ELF-1 (cell line): Measurements from ENCODE around the gene KLK5.
"Not testable (repeated sequence)": the region's sequence is repeated elsewhere in the genome, so short reads cannot be mapped to it uniquely, and the experiment has no call there.

ENCODE experiments used
- DNase-seq: peaks from one replicate; pipeline ENCODE4 v3.0.0-alpha.2; 2016; ENCODE audit warnings: low read depth, low spot score

KLK5 gene

DNA sequence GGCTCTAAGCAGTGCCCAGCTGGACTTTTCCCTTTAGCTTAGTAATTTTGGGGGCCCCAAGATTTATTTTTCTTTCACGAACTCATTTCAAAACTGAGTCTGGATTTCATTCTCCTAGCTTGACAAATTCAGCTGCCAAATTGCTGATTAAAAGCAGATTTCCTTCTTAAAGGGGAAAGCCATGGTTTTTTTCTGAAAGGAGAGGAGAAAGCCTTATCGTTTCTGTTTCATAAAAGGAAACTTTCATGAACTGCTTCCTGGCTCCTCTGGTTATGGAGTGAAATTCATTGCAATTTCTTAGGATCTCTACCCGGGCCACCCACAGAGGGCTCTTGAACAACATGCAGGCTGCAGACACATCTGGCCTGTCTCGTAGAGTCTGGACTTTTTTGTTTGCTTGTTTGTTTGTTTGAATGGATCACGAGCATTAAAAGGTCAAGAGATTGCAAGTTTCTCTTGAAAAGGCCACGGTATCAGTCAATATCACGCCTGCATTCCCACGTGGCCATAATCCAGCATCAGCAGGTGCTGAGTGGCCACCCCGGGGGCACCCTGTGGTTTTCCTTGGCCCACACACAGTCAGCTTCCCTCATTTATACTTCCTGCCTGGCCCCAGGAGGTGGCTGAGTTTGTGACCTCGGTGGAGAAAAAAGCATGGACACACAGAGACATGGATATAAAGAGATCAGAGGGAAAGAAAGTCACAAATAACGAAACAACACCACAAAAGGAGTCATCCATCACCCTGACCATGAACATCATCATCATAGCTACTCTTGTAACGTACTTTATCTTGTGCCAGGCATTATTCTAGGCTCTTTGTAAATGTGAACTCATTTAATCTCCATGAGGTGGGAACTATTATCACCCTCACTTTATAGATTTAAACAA lies 31.2 kb downstream of the KLK5 start:
- no peak for DNase-seq

DNA sequence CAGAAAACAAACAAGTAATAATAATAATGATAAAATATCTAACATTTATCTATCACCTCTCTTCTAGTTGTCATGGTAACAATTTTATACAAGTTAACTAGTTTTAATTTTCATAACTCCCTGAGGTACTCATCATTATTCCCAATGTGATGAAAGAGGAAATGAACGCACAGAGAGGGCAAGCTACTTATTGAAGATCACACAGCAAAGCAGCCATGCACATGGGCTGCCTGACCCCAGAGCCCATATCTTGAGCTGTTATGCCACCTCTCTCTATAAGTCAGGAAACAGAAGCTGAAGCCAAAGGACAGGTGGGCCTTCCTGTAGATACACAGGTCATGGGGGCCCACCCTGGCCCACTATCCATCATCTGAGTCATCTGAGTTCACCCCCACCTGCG lies 36.8 kb downstream of the KLK5 start:
- DNase-seq: no peak

DNA sequence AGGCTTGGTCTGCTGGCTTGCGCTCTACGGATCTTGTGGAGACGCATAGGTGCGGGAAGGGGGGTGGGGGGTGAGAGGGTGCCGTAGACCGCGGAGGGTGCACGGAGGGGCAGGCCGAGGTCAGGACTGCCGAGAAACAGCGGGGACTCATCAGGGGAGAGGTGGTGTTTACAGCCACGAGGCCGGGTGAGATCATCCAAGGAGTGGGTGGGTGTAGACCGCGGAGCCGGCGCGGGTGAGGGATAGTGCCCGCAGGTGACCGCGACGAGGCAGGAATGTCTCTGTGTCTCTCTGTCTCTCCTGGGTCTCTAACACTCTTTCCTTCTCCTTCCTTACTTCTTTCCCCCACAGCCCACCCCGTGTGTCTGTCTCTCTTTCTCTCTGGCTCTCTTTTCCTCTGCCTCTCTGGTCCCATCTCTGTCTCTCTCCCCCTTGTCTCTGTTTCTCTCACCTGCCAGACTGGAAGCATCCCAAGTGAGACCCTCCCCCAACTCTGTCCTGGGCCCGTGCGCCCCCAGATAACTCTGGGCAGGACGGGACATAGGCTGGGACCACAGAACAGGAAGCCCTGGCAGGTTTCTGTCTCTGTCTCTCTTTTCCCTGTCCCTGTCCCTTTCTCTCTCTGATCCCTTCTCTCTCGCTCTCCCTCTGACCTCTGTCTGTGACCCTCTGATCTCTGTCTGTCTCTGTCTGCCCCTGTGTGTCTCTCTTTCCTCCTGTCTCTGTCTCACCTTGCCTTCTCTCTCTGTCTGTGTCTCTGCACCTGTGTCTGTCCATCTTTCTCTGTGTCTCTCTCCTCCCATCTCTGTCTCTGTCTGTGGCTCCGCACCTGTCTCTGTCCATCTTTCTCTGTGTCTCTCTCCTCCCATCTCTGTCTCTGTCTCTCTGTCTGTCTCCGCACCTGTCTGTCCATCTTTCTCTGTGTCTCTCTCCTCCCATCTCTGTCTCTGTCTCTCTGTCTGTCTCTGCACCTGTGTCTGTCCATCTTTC lies 39.8 kb downstream of the KLK5 start:
- DNase-seq: no peak

DNA sequence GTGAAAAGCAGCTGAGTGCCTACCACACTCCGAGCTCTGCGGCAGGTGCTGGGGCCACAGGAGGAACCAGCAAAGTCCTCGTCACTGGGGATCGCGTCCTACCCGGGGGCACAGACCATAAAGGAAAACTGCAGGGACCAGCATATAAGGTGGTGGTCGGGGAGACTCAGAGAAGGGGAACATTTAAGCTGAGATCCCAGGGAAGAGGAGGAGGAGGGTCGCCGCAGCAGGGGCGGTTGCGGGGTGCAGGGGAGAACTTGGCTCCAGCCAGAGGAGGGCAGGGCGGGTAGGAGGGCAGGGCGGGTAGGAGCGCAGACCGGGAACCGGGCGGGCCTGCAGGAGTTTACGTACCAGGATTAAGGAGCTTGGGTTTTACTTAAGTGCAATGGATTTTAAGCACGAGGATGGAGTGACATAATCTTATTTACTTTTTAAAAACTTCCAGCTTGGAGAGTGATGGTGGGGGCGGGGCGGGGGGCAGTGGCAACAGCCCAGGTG lies 40.7 kb downstream of the KLK5 start:
- no peak for DNase-seq

DNA sequence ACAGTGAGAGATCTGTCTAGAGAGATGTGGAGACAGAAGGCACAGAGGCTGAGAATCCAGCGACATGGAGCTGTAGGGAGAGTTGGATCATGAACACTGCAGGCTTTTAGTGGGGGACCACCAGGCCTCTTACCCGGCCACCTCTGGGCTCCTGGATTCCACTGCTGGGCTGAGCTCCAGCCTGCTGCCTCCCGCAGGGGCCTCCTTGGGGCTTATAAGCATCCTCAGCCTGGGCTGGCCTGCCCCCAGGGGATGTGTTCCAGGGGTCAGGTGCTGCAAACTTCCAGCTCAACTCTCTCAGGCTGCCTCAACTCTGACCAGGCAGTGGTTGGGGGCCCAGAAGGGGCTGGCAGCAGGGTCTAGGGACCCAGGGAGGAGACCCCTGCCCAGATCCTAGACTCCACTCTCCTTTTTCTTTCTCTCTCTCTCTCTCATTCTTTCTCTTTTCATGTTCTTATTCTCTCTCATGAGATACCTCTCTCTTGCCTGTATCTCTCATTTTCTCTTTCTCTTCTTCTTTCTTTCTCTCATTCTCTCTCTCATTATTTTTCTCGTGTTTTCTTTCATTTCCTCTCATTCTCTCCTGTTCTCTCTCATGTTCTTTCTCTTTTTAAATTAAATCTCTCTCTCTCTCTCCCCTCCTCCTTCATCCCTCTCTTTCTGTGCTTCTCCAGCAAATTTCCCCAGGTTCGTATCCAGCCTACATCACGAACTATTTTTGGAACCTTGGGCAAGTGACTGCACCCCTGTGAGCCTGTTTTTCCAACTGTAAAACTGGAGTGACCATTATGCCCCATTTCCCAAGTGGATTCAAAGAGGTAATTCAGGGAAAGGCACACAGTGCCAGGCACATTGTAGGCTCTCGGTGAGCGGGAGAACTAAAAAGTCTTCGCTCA lies 41.4 kb downstream of the KLK5 start, which contains the start of gene KLK4:
TSS of gene KLK4 (minus strand) at position 190 of the 896 bp plus-strand sequence. CDS start 657 bp downstream, outside the sequence.
- DNase-seq: no peak

DNA sequence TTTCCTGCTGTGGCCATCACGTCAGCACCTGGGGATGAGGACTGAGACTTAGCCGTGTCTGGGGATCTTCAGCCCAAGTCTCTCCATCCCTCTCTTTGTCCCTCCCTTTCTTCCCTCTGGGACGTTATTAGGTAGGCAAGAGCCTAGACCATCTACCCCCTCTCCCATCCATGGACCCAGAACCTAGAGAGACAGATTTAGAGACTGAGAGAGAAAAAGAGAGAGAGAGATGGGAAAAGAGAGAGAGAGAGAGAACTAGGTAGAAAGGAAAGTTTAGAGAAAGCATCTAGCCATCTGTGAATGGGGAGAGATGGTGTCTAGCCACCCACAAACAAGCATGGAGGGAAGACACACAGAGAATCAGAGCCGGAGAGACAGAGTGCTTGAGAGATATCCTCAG lies 42.1 kb downstream of the KLK5 start:
- no peak for DNase-seq

DNA sequence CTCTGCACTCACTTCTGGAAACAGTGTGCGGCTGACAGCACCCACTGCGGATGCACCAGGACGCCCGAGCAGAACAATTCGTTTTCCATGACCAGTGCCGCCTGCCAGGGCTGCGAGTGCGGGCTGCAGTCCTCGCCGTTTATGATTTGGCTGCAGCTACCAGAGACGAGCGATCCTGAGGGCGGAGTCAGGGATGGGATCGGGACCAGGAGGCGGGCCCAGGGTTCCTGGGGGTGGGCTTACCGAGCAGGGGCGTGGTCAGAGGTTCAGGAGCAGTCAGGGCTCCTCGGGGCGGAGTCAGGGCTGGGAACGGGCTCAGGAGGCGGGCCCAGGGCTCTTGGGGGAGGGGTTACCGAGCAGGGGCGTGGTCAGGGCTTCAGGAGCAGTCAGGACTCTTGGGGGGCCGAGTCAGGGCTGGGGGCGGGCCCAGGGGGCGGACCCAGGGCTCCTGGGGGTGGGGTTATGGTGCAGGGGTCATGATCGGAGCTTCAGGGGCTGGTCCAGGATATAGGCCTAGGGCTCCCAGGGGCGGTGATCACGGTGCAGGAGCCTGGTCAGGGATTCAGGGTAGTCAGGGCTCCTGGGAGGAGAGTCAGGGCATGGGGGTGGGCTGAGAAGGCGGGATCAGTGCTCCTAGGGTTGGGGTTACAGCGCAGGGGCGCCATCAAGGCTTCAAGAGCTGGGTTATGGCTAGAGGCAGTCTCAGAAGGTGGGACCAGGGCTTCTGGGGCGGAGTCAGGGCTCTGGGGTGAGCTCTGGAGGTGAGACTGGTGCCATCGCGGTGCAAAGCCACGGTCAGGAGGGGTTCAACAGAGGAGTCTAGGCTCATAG lies 43.4 kb downstream of the KLK5 start:
- peak; percentile 97 for DNase-seq

DNA sequence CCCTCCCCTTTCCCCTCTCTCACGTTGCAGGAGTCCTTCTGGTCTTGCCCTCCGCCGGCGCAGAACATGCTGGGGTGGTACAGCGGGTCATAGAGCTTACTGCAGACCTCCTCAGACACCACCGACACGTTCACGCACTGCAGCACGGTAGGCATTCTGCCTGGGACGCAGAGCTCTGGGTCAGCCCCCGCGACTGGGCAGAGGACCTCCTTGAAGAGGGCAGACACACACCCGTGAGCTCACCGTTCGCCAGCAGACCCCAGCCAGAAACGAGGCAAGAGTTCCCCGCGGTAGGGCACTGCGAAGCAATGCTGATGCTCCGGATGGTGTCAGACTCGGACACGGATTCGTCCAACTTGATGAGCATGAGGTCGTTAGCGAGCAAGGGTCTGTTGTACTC lies 44.5 kb downstream of the KLK5 start:
- no peak for DNase-seq

DNA sequence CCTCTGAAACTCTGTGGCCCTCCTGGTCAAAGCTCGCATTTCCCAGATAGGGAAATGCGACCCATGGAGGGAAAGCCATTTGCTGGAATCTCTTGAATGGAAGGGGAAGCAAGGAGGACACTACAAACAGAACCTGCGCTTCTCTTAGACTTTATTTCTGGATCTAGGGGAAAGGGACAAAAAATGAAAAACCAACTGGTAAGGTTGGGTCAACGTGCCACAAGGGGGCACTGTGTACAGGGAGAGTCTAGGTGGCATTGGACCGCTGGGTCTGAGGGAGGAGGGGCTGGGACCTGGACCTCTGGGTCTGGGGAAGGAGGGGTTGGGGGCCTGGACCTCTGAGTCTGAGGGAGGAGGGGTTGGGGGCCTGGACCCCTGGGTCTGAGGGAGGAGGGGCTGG lies 46.6 kb downstream of the KLK5 start:
- peak; percentile 49 for DNase-seq

DNA sequence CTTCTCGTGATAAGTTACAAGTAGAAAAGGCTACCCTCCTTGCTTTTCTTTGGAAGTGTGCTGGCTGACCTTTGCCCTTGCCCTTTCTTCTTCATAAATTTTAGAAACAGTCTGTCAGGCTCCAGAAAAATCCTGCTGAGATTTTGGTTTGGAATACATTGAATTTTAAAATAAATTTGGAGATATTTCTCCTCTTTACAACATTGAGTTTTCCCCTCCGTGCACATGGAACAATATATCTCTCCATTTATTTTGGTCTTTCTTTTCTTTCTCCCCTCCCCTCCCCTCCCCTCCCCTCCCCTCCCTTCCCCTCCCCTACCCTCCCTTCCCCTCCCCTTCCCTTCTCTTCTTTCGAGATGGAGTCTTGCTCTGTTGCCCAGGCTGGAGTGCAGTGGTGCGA lies 50.2 kb downstream of the KLK5 start:
- no peak for DNase-seq

DNA sequence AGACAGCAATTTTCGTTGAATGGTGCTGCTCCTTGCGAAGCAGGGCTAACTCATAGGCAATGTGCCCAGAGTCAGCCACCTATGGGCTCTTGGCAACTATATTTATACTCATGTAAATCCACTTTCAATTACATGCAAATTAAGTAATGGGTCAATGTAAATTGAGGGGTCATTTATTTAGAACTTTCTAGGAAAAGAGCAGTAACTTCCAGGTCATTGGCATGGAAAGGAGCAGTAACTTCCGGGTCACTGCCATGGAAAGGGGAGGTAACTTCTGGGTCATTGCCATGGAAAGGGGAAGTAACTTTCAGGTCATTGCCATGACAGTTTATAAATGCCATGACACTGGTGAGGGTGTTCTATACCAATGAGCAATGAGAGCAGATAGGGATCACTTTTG lies 53.3 kb downstream of the KLK5 start:
- no peak for DNase-seq

DNA sequence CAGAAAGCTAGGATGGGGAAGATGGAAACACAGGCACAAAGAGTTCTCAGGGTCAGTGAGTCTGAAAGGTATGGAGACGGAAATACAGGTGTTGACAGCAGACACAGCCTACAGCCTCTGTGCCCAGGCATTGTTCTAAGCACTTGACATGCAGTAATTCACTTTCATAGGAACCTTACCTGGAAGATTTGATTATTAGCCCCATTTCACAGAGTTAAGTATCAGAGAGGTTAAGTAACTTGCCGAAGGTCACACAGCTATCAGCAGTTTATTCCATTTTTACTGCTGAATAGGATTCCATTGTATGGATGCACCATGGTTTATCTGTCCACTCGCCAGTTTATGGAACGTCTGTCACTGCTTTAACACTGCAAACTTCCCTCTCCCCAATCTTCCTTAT lies 54.8 kb downstream of the KLK5 start:
- DNase-seq: no peak

DNA sequence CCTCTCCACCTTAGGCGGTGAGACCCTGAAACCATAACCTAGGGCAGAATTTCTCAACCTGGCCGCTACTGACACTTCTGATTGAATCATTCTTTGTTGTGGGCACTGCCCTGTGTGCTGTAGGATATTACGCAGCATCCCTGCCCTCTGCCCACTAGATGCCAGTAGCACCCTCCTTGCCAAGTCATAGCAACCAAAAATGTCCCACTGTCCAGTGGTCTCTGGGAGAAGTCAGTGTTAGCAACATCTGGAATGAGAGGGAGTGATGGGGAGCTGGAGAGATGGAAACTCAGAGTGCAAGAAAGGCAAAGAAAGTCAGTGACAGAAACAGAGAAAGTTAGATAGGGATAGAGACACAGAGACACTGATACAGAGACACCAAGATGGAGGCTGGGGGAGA lies 55.2 kb downstream of the KLK5 start:
- no peak for DNase-seq

DNA sequence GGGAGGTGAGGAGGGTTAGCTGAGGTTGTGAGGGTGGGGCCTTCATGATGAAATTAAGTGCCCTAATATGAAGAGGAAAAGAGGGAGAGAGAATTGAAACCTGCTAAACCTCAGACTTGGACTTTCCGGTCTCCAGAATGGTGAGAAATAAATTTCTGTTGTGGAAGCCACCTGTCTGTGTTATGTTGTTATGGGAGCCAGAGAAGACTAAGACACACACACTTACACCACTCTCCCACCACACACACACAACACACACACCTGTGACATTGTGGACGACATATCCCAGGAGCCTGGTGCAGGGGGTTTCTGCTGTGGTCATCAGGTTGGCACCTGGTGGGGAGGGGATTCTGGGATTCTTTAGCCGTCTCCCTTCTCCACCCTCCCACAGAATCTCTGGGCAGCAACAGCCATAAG lies 55.6 kb downstream of the KLK5 start:
- no peak for DNase-seq

DNA sequence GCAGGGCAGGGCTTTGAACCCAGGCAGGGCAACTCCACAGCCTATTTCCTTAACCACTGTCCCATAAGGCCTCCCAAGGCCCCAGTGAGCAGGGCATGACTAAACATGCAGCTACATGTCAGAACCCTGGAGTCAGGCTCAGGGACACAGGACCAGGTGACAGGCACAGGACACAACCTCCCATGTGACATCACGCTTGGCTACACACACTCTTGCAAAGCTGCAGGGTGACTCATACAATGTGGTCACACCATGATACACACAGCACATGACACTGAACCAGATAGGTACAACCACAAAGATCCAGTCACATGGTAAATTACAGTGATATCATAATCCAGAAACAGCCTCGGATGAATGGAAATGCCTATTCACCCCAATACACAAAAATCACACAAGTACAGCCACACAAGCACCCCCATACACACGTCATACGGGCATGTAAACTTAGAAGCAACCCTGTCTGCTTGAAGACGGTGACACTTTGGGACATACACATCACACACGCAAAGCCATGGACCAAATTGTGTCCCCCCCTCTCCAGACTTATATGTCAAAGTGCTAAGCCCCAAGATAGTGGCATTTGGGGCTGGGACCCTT lies 56.1 kb downstream of the KLK5 start:
- no peak for DNase-seq

DNA sequence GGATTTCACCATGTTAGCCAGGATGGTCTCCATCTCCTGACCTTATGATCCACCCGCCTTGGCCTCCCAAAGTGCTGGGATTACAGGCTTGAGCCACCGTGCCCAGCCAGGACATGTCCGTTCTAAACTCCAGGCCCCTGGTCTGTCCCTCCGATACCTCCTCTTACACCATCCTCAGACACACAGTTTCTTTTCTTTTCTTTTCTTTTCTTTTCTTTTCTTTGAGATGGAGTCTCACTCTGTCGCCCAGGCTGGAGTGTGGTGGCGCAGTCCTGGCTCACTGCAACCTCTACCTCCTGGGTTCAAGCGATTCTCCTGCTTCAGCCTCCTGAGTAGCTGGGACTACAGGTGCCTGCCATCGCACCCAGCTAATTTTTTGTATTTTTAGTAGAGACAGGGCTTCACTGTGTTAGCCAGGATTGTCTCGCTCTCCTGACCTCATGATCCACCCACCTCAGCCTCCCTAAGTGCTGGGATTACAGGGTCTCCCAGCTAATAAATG lies 56.7 kb downstream of the KLK5 start:
- DNase-seq: not testable (repeated sequence)

DNA sequence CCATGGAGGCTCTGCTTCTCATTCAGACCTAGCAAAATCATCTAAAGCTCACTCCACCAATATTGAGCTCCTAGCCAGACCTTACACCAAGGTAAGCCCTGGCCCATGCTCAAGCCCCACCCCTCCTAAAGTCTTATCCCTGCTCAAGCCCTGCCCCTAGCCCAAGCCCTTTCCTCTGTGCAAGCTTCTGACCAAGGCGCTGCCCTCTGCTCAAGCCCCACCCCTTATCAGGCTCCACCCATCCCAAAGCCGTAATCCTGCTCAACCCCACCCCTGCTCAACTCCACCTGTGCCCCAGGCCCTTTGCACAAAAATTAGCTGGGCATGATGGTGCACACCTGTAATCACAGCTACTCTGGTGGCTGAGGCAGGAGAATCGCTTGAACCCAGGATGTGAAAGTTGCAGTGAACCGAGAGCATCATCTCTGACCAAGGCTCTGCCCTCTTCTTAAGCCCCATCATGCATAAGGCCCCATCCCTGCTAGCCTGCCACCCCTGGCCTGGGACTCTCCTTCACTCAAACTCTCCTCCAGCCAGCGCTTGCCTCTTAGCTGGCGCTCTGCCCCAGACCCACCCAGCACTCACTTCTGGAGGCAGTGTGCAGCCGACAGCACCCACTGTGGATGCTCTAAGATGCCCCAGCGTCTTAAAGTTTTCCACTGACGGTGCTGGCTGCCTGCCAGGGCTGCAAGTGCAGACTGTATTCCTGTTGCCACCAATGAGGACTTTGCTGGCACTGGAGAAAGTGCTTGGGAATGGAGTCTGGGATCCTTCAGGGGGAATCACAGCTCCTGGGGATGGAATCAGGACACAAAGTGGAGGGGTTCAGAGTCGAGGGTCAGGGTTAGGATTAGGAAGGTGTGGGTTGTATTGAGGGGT lies 58.1 kb downstream of the KLK5 start:
- DNase-seq: no peak
